OCI-LY3 (cell line): ENCODE data around the gene EYS.

ENCODE experiments used
- EZH2phosphoT487 ChIP-seq: fragments of 200-600 bp; shearing (Covaris generic); IDR thresholded peaks from 2 replicates; pipeline ENCODE4 v1.6.1; 2018; ENCODE audit warnings: antibody characterized with exemption, mixed run types, low read depth
- TF ChIP-seq, protein P1 (sequence below): fragments of 200-600, 300-600 bp; sonication (generic); IDR thresholded peaks from 2 replicates; pipeline ENCODE4 v1.5.1; 2014; ENCODE audit warnings: antibody characterized with exemption, low read length, low read depth

DNA sequence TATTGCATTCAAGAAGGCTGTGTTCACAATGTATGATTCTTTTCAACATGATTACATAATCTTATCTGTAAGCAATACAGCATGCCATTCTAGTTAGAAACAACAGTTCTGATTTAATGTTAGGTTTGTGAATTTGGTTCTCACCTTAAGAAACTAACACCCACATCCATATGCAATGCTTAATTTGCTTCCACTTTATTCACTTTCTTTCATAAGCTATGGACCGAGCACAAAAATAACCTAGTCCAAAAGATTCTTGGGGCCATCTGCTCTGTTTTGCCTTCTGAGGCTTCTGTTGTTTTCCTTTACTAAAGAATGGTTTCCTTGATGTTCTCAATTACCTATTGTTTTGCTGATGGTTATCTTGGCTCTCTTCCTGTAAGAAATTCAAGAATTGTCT, 258.2 kb downstream of the EYS start:
- TF ChIP-seq, protein P1, sequence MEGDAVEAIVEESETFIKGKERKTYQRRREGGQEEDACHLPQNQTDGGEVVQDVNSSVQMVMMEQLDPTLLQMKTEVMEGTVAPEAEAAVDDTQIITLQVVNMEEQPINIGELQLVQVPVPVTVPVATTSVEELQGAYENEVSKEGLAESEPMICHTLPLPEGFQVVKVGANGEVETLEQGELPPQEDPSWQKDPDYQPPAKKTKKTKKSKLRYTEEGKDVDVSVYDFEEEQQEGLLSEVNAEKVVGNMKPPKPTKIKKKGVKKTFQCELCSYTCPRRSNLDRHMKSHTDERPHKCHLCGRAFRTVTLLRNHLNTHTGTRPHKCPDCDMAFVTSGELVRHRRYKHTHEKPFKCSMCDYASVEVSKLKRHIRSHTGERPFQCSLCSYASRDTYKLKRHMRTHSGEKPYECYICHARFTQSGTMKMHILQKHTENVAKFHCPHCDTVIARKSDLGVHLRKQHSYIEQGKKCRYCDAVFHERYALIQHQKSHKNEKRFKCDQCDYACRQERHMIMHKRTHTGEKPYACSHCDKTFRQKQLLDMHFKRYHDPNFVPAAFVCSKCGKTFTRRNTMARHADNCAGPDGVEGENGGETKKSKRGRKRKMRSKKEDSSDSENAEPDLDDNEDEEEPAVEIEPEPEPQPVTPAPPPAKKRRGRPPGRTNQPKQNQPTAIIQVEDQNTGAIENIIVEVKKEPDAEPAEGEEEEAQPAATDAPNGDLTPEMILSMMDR, result no peak
- TF ChIP-seq EZH2phosphoT487, result no peak
